ENCODE results near the gene LCOR.

Gene LCOR

DNA sequence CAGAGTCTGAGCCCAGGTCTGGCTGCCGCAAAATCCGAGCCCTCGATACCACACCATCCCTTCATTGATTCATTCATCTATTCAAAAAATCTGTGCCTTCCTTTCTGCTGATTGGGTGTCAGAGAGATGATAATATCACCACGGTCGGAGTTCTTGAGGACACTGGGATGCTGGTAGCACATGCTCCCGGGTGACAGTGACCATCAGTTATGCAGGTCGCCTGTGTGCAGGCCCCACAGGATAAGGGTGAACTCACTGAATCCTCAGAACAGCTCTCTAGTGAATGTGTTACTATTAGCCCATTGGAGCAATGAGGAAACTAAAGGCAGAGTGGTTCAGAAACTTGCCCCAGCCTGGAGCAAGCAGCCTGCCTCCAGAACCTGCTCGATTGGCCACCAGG is 208.6 kb downstream of the LCOR start:
- DNase-seq (ENCODE audit: low spot score in 2 of 2) (no peak), ATAC-seq (no peak)
- Mint-ChIP-seq H3K36me3 (no peaks in the 10 kb centered on the region), H3K4me1 (peaks cover 18% of the 10 kb centered on the region), H3K27ac (no peak overlapping the region), H3K4me3 (no peak overlapping the region), H3K9me3 (no peaks in the 10 kb centered on the region)

DNA sequence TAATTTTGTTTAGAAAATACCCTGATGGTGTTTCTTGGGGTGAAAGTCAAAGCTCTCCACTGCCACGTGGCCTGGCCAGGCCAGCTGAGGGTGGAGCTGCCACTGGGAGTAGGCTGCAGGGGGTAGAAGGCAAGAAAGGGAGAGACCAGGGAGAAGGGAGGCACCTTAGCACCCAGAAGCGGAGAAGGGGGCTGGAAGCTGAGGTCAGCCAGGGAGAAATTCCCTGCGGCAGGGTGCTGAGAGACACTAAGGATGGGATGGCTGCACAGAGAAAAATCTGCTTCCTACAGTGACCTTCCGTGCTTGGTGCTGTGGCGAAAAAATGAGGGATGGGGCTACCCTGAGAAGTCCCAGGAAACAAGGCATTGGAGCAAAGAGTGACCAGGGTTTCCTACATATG is 210.0 kb downstream of the LCOR start:
- H3K4me1 Mint-ChIP-seq: peaks cover 15% of the 10 kb centered on the region
- DNase-seq (ENCODE audit: low spot score in 2 of 2): no peak
- H3K27ac Mint-ChIP-seq: no peak overlapping the region
- H3K36me3 Mint-ChIP-seq: no peaks in the 10 kb centered on the region
- no peak for ATAC-seq
- no peaks in the 10 kb centered on the region for H3K9me3 Mint-ChIP-seq
- no peak overlapping the region for H3K4me3 Mint-ChIP-seq

DNA sequence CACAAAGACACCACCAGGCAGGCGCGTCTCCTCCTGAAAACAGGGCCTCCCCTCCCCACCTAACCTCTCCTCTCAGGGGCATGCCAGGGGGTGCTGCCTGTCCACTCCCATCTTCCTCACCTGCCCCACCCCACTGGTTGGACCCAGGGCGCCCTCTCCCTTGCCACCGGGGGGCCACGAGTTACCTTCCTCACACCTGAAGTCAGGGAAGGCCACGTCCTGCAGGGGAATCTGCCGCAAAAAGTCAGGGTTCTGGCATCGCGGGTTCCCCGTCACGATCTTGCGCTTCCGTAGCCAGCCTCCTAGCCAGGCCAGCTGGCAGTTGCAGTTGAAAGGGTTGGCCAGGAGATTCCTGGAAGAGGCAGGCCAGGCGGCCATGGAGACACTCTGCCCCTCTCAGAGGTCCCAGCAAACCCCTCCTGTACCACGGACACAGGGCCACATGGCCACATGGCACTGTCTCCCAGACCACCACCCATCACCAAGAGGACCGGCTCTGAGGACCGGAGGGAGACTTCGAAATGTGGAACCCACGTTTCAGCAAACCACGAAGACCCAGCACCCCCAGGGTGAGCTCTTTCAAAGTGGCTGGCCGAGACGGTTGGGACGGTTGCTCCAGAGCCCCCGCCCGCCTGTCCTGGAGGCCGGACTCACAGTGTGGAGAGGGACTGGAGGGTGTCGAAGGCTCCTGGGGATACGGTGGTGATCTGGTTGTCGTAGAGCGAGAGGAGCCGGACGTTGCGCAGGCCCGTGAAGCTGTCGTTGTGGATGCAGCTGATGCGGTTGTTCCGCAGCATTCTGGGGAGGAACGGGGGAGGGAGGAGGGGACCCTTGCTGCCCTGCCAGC is 210.8 kb downstream of the LCOR start:
- ATAC-seq (no peak), DNase-seq (ENCODE audit: low spot score in 2 of 2) (no peak)
- Mint-ChIP-seq H3K9me3 (no peaks in the 10 kb centered on the region), H3K4me3 (no peak overlapping the region), H3K36me3 (no peaks in the 10 kb centered on the region), H3K4me1 (peaks cover 6% of the 10 kb centered on the region), H3K27ac (no peak overlapping the region)

DNA sequence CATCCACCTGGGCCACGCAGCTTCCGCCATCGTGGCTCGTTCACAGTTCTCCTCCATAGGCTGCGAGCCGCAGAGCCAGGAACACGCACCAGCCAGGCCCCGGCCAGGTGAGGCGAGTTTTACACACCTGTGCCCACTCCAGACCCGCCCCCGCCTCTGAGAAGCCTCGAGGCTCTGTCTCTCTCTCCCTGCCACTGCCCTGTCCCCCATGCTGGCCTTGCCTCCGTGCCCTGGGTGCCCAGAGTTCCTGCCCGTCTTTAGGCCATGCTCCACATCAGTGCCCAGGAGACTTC is 211.4 kb downstream of the LCOR start:
- DNase-seq (ENCODE audit: low spot score in 2 of 2) (no peak), ATAC-seq (no peak)
- Mint-ChIP-seq H3K36me3 (no peaks in the 10 kb centered on the region), H3K27ac (no peak overlapping the region), H3K4me1 (peaks cover under 1% of the 10 kb centered on the region), H3K9me3 (no peaks in the 10 kb centered on the region), H3K4me3 (no peak overlapping the region)
